ENCODE data around the gene RASAL2. TPM values are rescaled to one million over a fixed set of nuclear protein-coding genes. Genes with fewer than 3 reads are reported as not detected.
"Not testable (repeated sequence)": the region's sequence is repeated elsewhere in the genome, so short reads cannot be mapped to it uniquely, and the experiment has no call there.

The RASAL2 gene
- total RNA-seq, 5 donors from 2014 or later (not counting 1 experiment from before 2014, with no cell fraction given), result 0.05 to 0.19 (median 0.11) TPM; not detected in 1

- peaks cover 7 to 11% (median 10%) of the 10 kb centered on the region in 3 donors for H3K4me1 Mint-ChIP-seq
- Histone ChIP-seq H3K27me3 (replicated peaks in 1 of 2; ENCODE audit: control insufficient read depth in 2 of 2, extremely low read depth in 1 of 2, insufficient read depth in 2 of 2, low read length in 1 of 2) (peaks cover 0 to 7% of the 10 kb centered on the region in 2 experiments), H3K4me3 (ENCODE audit: control insufficient read depth in 1 of 2, extremely low read depth in 1 of 2, low read length in 1 of 2) (no peak overlapping the region), H3K36me3 (ENCODE audit: control insufficient read depth in 2 of 2, extremely low read depth in 1 of 2, insufficient read depth in 1 of 2, low read length in 1 of 2) (no peaks in the 10 kb centered on the region), H3K4me1 (ENCODE audit: control insufficient read depth in 1 of 2, extremely low read depth in 1 of 2, insufficient read depth in 2 of 2, low read length in 2 of 2) (peaks cover 2 to 6% of the 10 kb centered on the region in 2 experiments), H3K27ac (ENCODE audit: low read length) (no peak overlapping the region), H3K9me3 (no peaks in the 10 kb centered on the region)
- H3K27ac Mint-ChIP-seq, result no peak overlapping the region
- peaks cover 8 to 13% (median 13%) of the 10 kb centered on the region in 3 donors for H3K9me3 Mint-ChIP-seq
- H3K4me3 Mint-ChIP-seq, result no peak overlapping the region
- POLR2A ChIA-PET, result no interaction called here
- DNase-seq, result no peak
- WGBS (ENCODE audit: insufficient coverage), result 65% methylated on average over 2 of the region's 2 CpGs
- H3K36me3 Mint-ChIP-seq, result no peaks in the 10 kb centered on the region
- no peak for ATAC-seq (replicated peaks in 1 of 4)
- H3K27me3 Mint-ChIP-seq, result peaks cover 38 to 45% of the 10 kb centered on the region in 2 donors
- CTCF ChIA-PET, result no interaction called here
These were observed 5.3 kb upstream of the RASAL2 start for GRCh38 chr1:178088651-178089050.

GRCh38 chr1:178091454-178091853 lies 2.5 kb upstream of the RASAL2 start:
- peaks cover 3 to 18% of the 10 kb centered on the region in 2 experiments for H3K27me3 ChIP-seq (replicated peaks in 1 of 2; ENCODE audit: control insufficient read depth in 2 of 2, extremely low read depth in 1 of 2, insufficient read depth in 2 of 2, low read length in 1 of 2)
- POLR2A ChIA-PET; H3K27ac ChIP-seq (ENCODE audit: low read length); H3K36me3 Mint-ChIP-seq; DNase-seq; H3K4me3 Mint-ChIP-seq; CTCF ChIA-PET; H3K4me3 ChIP-seq (ENCODE audit: control insufficient read depth in 1 of 2, extremely low read depth in 1 of 2, low read length in 1 of 2); H3K9me3 ChIP-seq; H3K4me1 ChIP-seq (ENCODE audit: control insufficient read depth in 1 of 2, extremely low read depth in 1 of 2, insufficient read depth in 2 of 2, low read length in 2 of 2); ATAC-seq (replicated peaks in 1 of 4); H3K36me3 ChIP-seq (ENCODE audit: control insufficient read depth in 2 of 2, extremely low read depth in 1 of 2, insufficient read depth in 1 of 2, low read length in 1 of 2); H3K27ac Mint-ChIP-seq: not testable (repeated sequence)
- peaks cover 7 to 19% (median 18%) of the 10 kb centered on the region in 3 donors for H3K4me1 Mint-ChIP-seq
- H3K27me3 Mint-ChIP-seq, result peaks cover 51 to 60% of the 10 kb centered on the region in 2 donors
- H3K9me3 Mint-ChIP-seq, result peaks cover 8 to 13% (median 8%) of the 10 kb centered on the region in 3 donors
- no CpG with 5 or more reads among the region's 4 CpGs for WGBS (ENCODE audit: insufficient coverage)

- Histone ChIP-seq H3K27ac (ENCODE audit: low read length) (no peak overlapping the region), H3K9me3 (no peaks in the 10 kb centered on the region), H3K27me3 (replicated peaks in 1 of 2; ENCODE audit: control insufficient read depth in 2 of 2, extremely low read depth in 1 of 2, insufficient read depth in 2 of 2, low read length in 1 of 2) (peaks cover 3 to 18% of the 10 kb centered on the region in 2 experiments), H3K4me1 (ENCODE audit: control insufficient read depth in 1 of 2, extremely low read depth in 1 of 2, insufficient read depth in 2 of 2, low read length in 2 of 2) (peaks cover 2 to 9% of the 10 kb centered on the region in 2 experiments), H3K4me3 (ENCODE audit: control insufficient read depth in 1 of 2, extremely low read depth in 1 of 2, low read length in 1 of 2) (no peak overlapping the region), H3K36me3 (ENCODE audit: control insufficient read depth in 2 of 2, extremely low read depth in 1 of 2, insufficient read depth in 1 of 2, low read length in 1 of 2) (no peaks in the 10 kb centered on the region)
- Mint-ChIP-seq H3K4me1 (peaks cover 7 to 19% (median 18%) of the 10 kb centered on the region in 3 donors), H3K27ac (no peak overlapping the region), H3K27me3 (peaks cover 58 to 67% of the 10 kb centered on the region in 2 donors), H3K4me3 (peak overlapping the region; percentile 11 to 71 (median 40)), H3K9me3 (peaks cover 8 to 13% (median 8%) of the 10 kb centered on the region in 3 donors), H3K36me3 (no peaks in the 10 kb centered on the region)
- ATAC-seq (replicated peaks in 1 of 4), result no peak
- DNase-seq, result no peak
- ChIA-PET POLR2A (no interaction called here), CTCF (no interaction called here)
- 100% methylated on average over 1 of the region's 3 CpGs for WGBS (ENCODE audit: insufficient coverage)
These were observed 1.7 kb upstream of the RASAL2 start for GRCh38 chr1:178091986-178092745.

- H3K4me1 Mint-ChIP-seq, result peaks cover 7 to 19% (median 18%) of the 10 kb centered on the region in 3 donors
- Histone ChIP-seq H3K36me3 (ENCODE audit: control insufficient read depth in 2 of 2, extremely low read depth in 1 of 2, insufficient read depth in 1 of 2, low read length in 1 of 2) (no peaks in the 10 kb centered on the region), H3K27ac (ENCODE audit: low read length) (no peak overlapping the region), H3K27me3 (replicated peaks in 1 of 2; ENCODE audit: control insufficient read depth in 2 of 2, extremely low read depth in 1 of 2, insufficient read depth in 2 of 2, low read length in 1 of 2) (peaks cover 3 to 18% of the 10 kb centered on the region in 2 experiments), H3K9me3 (no peaks in the 10 kb centered on the region), H3K4me3 (ENCODE audit: control insufficient read depth in 1 of 2, extremely low read depth in 1 of 2, low read length in 1 of 2) (peak overlapping the region in 1 of 2 donors; percentile 64), H3K4me1 (ENCODE audit: control insufficient read depth in 1 of 2, extremely low read depth in 1 of 2, insufficient read depth in 2 of 2, low read length in 2 of 2) (peaks cover 2 to 9% of the 10 kb centered on the region in 2 experiments)
- H3K27ac Mint-ChIP-seq, result peak overlapping the region in 1 of 2 donors; percentile 56
- POLR2A ChIA-PET, result no interaction called here
- peaks cover 60 to 71% of the 10 kb centered on the region in 2 donors for H3K27me3 Mint-ChIP-seq
- peak overlapping the region; percentile 40 to 71 (median 54) for H3K4me3 Mint-ChIP-seq
- H3K36me3 Mint-ChIP-seq, result no peaks in the 10 kb centered on the region
- no peak for ATAC-seq (replicated peaks in 1 of 4)
- CTCF ChIA-PET, result no interaction called here
- H3K9me3 Mint-ChIP-seq, result peaks cover 5 to 10% (median 8%) of the 10 kb centered on the region in 3 donors
- DNase-seq, result no peak
- WGBS (ENCODE audit: insufficient coverage), result 14% methylated on average over 7 of the region's 11 CpGs
These were observed 918 bp upstream of the RASAL2 start for GRCh38 chr1:178092878-178093493.

GRCh38 chr1:178093494-178093950 lies 382 bp upstream of the RASAL2 start:
- POLR2A ChIA-PET, result no interaction called here
- DNase-seq, result peak in 15 of 35 experiments; percentile 0 to 23 (median 6)
- no peak overlapping the region for H3K27ac ChIP-seq (ENCODE audit: low read length)

More at GRCh38 chr1:178093494-178093950, 382 bp upstream of the RASAL2 start:
- Mint-ChIP-seq H3K9me3 (peaks cover 5 to 8% (median 5%) of the 10 kb centered on the region in 3 donors), H3K4me1 (peaks cover 7 to 19% (median 18%) of the 10 kb centered on the region in 3 donors), H3K4me3 (peak overlapping the region; percentile 40 to 71 (median 54)), H3K27ac (no peak overlapping the region), H3K27me3 (peaks cover 60 to 74% of the 10 kb centered on the region in 2 donors), H3K36me3 (no peaks in the 10 kb centered on the region)
- CTCF ChIA-PET, result no interaction called here
- Histone ChIP-seq H3K36me3 (ENCODE audit: control insufficient read depth in 2 of 2, extremely low read depth in 1 of 2, insufficient read depth in 1 of 2, low read length in 1 of 2) (no peaks in the 10 kb centered on the region), H3K9me3 (no peaks in the 10 kb centered on the region), H3K27me3 (replicated peaks in 1 of 2; ENCODE audit: control insufficient read depth in 2 of 2, extremely low read depth in 1 of 2, insufficient read depth in 2 of 2, low read length in 1 of 2) (peaks cover 3 to 18% of the 10 kb centered on the region in 2 experiments), H3K4me1 (ENCODE audit: control insufficient read depth in 1 of 2, extremely low read depth in 1 of 2, insufficient read depth in 2 of 2, low read length in 2 of 2) (peaks cover 2 to 9% of the 10 kb centered on the region in 2 experiments), H3K4me3 (ENCODE audit: control insufficient read depth in 1 of 2, extremely low read depth in 1 of 2, low read length in 1 of 2) (peak overlapping the region in 1 of 2 donors; percentile 64)
- 2% methylated on average over 37 of the region's 42 CpGs for WGBS (ENCODE audit: insufficient coverage)
- peak; percentile 26 to 43 (median 32) for ATAC-seq (replicated peaks in 1 of 4)

Data from T-cell (primary cell).